ENCODE measurements around the gene VAV3. TPM values are rescaled to one million over a fixed set of nuclear protein-coding genes. Genes with fewer than 3 reads are reported as not detected.

The VAV3 gene
- total and polyA plus RNA-seq, 2 of the 8 experiments (the other 6 are each of a cell fraction or from before 2014, with no cell fraction given) = 2.9 to 7.9 TPM

- H2BK120ac ChIP-seq (replicated peaks; ENCODE audit: low read depth, low read length) = no peak overlapping the region
- H2BK20ac ChIP-seq (ENCODE audit: low read length) = no peak overlapping the region
- H3K79me1 ChIP-seq (ENCODE audit: low read depth, low read length) = no peaks in the 10 kb centered on the region
- H2BK12ac ChIP-seq (ENCODE audit: low read depth, low read length) = no peak overlapping the region
- H3K4me2 ChIP-seq (ENCODE audit: insufficient read depth in 1 of 2, low read depth in 2 of 2, low read length in 2 of 2) = no peak overlapping the region
- no peak overlapping the region for H2AK5ac ChIP-seq (ENCODE audit: low read depth, low read length)
- no peak overlapping the region for H4K91ac ChIP-seq (replicated peaks; ENCODE audit: insufficient read length, low read length)
- no peaks in the 10 kb centered on the region for H3K36me3 ChIP-seq (ENCODE audit: control insufficient read depth in 2 of 4, insufficient read depth in 4 of 4, low read length in 3 of 4)
- TF ChIP-seq SAP30 (IDR thresholded peaks at IDR 0.05; ENCODE audit: insufficient read depth, insufficient replicate concordance, low read length) (no peak), TEAD4 (IDR thresholded peaks at IDR 0.05; ENCODE audit: low read depth, low read length) (no peak), ATF3 (IDR thresholded peaks at IDR 0.05; ENCODE audit: insufficient read depth, low read depth, low read length) (no peak), RFX5 (IDR thresholded peaks at IDR 0.05; ENCODE audit: borderline replicate concordance, low read depth, low read length) (no peak), CTCF (IDR thresholded peaks at IDR 0.05; ENCODE audit: control extremely low read depth in 1 of 3, insufficient read depth in 1 of 3, low read depth in 1 of 3, low read length in 3 of 3) (no peak), CTBP2 (IDR thresholded peaks at IDR 0.05; ENCODE audit: borderline replicate concordance, insufficient read depth, insufficient read length, low read length) (no peak), ATF2 (IDR thresholded peaks at IDR 0.05; ENCODE audit: low read length) (no peak), MAX (IDR thresholded peaks at IDR 0.05) (no peak)
- ChIA-PET CTCF (ENCODE audit: partially characterized antibody) (interaction anchor here (1.0 kb wide), 1 partner anchor 17 kb away, joined by 3 read pairs; no protein-coding TSS in a partner anchor), POLR2A (ENCODE audit: partially characterized antibody) (no interaction called here)
- no peaks in the 10 kb centered on the region for H3K27me3 ChIP-seq (replicated peaks in 1 of 4; ENCODE audit: control insufficient read depth in 3 of 4, extremely low read depth in 1 of 4, insufficient read depth in 3 of 4, low read length in 3 of 4)
- no peak overlapping the region for H4K5ac ChIP-seq (ENCODE audit: insufficient read length, low read depth, low read length)
- no peak overlapping the region for H3K18ac ChIP-seq (ENCODE audit: extremely low read depth, low read length)
- peaks cover 0 to 8% of the 10 kb centered on the region in 2 experiments; a peak in 2 of 4 replicates for H3K9me3 ChIP-seq (ENCODE audit: insufficient read depth in 2 of 2, low read depth in 1 of 2, low read length in 1 of 2)
- DNase-seq (ENCODE audit: low read depth in 1 of 2, low spot score in 2 of 2) (no peak), FAIRE-seq (no peak)
- H2BK5ac ChIP-seq (ENCODE audit: low read depth, low read length) = no peak overlapping the region
- no peak overlapping the region for H2BK15ac ChIP-seq (ENCODE audit: low read length)
- H3K56ac ChIP-seq (replicated peaks; ENCODE audit: insufficient read length, low read depth, low read length) = no peak overlapping the region
- H3K23me2 ChIP-seq (ENCODE audit: low read depth, low read length) = no peaks in the 10 kb centered on the region
- no peak overlapping the region for H3K27ac ChIP-seq (ENCODE audit: low read depth, low read length)
- 98% methylated on average over 3 of the region's 3 CpGs; no CpG with 5 or more reads in 1 of the 2 experiments for WGBS, 2 experiments (ENCODE audit: extremely low coverage in 1 of 2, insufficient coverage in 1 of 2, insufficient read length in 1 of 2, insufficient replicate concordance in 2 of 2, low coverage in 1 of 2, low lambda C conversion rate in 2 of 2, missing lambda C conversion rate in 1 of 2)
- H2AFZ ChIP-seq (ENCODE audit: low read length) = no peak overlapping the region
- H3K79me2 ChIP-seq (ENCODE audit: control insufficient read depth in 1 of 2, insufficient read depth in 2 of 2, low read length in 2 of 2) = no peaks in the 10 kb centered on the region
- H3K9ac ChIP-seq (replicated peaks in 1 of 4; ENCODE audit: extremely low read depth in 1 of 4, low read depth in 3 of 4, low read length in 3 of 4) = no peak overlapping the region
- no peak overlapping the region for H4K8ac ChIP-seq (ENCODE audit: extremely low read depth, insufficient read depth, low read length)
- no peak overlapping the region for H3K14ac ChIP-seq (ENCODE audit: insufficient read length)
- H3K4me1 ChIP-seq (replicated peaks in 1 of 4; ENCODE audit: control insufficient read depth in 3 of 4, insufficient read depth in 4 of 4, low read length in 3 of 4) = peaks cover 0 to 2% (median 1%) of the 10 kb centered on the region in 4 experiments; a peak in 3 of 7 replicates
- H3K4me3 ChIP-seq (ENCODE audit: extremely low read depth in 1 of 4, insufficient read depth in 2 of 4, low read depth in 3 of 4, low read length in 4 of 4) = no peak overlapping the region
- no peaks in the 10 kb centered on the region for H4K20me1 ChIP-seq (replicated peaks in 1 of 2; ENCODE audit: control insufficient read depth in 1 of 2, insufficient read depth in 2 of 2, low read length in 2 of 2)
- H3K23ac ChIP-seq (ENCODE audit: insufficient read length) = no peak overlapping the region
- no peak overlapping the region for H3K4ac ChIP-seq (replicated peaks; ENCODE audit: insufficient read length, low read depth, low read length)
Measured at GRCh38 chr1:107896401-107896800, 68.6 kb downstream of the VAV3 start.
